Naive thymus-derived CD4-positive, alpha-beta T cell (primary cell): ENCODE data around the gene HLA-DQB1. TPM values are rescaled to one million over a fixed set of nuclear protein-coding genes. Genes with fewer than 3 reads are reported as not detected.

ENCODE experiments used
- ATAC-seq: fragments of 150-1000 bp; cut with Tn5 transposase; 2 replicates; pipeline ENCODE4 v1.10.0; 2021; ENCODE audit warnings: mild to moderate bottlenecking, moderate library complexity
- CTCF ChIA-PET: fragments of 350-600 bp; sonication (Branson Sonifier 250); formaldehyde crosslinking; loops from one replicate; lab custom pipeline; 2021; ENCODE audit warnings: antibody characterized with exemption; lab: Charles Lee
- POLR2A ChIA-PET: fragments of 350-600 bp; sonication (Branson Sonifier 250); formaldehyde crosslinking; loops from one replicate; lab custom pipeline; 2021; ENCODE audit warnings: antibody characterized with exemption, inconsistent platforms; lab: Charles Lee
- DNase-seq, 9 donors: peaks; one replicate each; pipeline versions ENCODE4 v3.0.0 to v3.0.0-alpha.2; 2020 to 2022; ENCODE audit warnings: mixed read lengths in 1 of 9
- H3K27ac ChIP-seq: one replicate; pipeline ENCODE4 v1.7.0; 2013; ENCODE audit warnings: mild to moderate bottlenecking, low read depth, low read length, moderate library complexity
- H3K27me3 ChIP-seq, 2 donors: one replicate each; pipeline ENCODE4 v1.7.0; 2013; ENCODE audit warnings: low read length in 2 of 2, mild to moderate bottlenecking in 2 of 2, moderate library complexity in 2 of 2; ENCODE audit not compliant: control insufficient read depth in 2 of 2, insufficient read depth in 2 of 2
- H3K36me3 ChIP-seq, 3 experiments: 1 replicate in 2 of 3; 2 replicates in 1 of 3; pipeline ENCODE4 v1.7.0; 2013; ENCODE audit warnings: low read length in 3 of 3, mild to moderate bottlenecking in 3 of 3, moderate library complexity in 1 of 3; ENCODE audit not compliant: insufficient read depth in 3 of 3, control insufficient read depth in 2 of 3
- H3K4me1 ChIP-seq, 2 donors: one replicate each; pipeline ENCODE4 v1.7.0; 2013; ENCODE audit warnings: low read length in 2 of 2, mild to moderate bottlenecking in 2 of 2, moderate library complexity in 1 of 2; ENCODE audit not compliant: control insufficient read depth in 2 of 2, insufficient read depth in 2 of 2
- H3K4me3 ChIP-seq: 2 replicates; pipeline ENCODE4 v1.7.0; 2013; ENCODE audit warnings: mild to moderate bottlenecking, low read length
- H3K9me3 ChIP-seq, 3 experiments: 1 replicate in 2 of 3; 2 replicates in 1 of 3; pipeline ENCODE4 v1.7.0; 2013; ENCODE audit warnings: low read length in 3 of 3; ENCODE audit not compliant: control insufficient read depth in 2 of 3
- H3K27ac Mint-ChIP-seq, 9 donors: one replicate each; pipeline ENCODE4 v1.8.0; 2020 to 2022; ENCODE audit warnings: mixed read lengths in 9 of 9, mild to moderate bottlenecking in 8 of 9, moderate library complexity in 5 of 9, inconsistent platforms in 2 of 9
- H3K27me3 Mint-ChIP-seq, 5 donors: one replicate each; pipeline ENCODE4 v1.8.0; 2021 to 2022; ENCODE audit warnings: mixed read lengths in 5 of 5, mild to moderate bottlenecking in 1 of 5
- H3K36me3 Mint-ChIP-seq, 5 donors: one replicate each; pipeline ENCODE4 v1.8.0; 2020 to 2022; ENCODE audit warnings: mixed read lengths in 5 of 5, mild to moderate bottlenecking in 3 of 5, inconsistent platforms in 1 of 5
- H3K4me1 Mint-ChIP-seq, 7 donors: one replicate each; pipeline ENCODE4 v1.8.0; 2020 to 2022; ENCODE audit warnings: mixed read lengths in 7 of 7, mild to moderate bottlenecking in 3 of 7, inconsistent platforms in 1 of 7
- H3K4me3 Mint-ChIP-seq, 10 donors: one replicate each; pipeline ENCODE4 v1.8.0; 2020 to 2022; ENCODE audit warnings: mild to moderate bottlenecking in 10 of 10, mixed read lengths in 10 of 10, moderate library complexity in 6 of 10, inconsistent platforms in 2 of 10
- H3K9me3 Mint-ChIP-seq, 11 donors: one replicate each; pipeline ENCODE4 v1.8.0; 2020 to 2022; ENCODE audit warnings: mixed read lengths in 11 of 11, mild to moderate bottlenecking in 4 of 11, inconsistent platforms in 1 of 11, moderate library complexity in 1 of 11
- intact Hi-C, 2 donors: fragments of 100-400 bp; cut with micrococcal nuclease; formaldehyde crosslinking; loops; one replicate each; pipeline ENCODE4 v1.15.1; 2023
- polyA plus RNA-seq, 2 donors: library from polyadenylated mRNA; unstranded; fragments of 300-500 nt; fragmentation: Illumina TruSeq; gene quantifications; one replicate each; pipeline ENCODE4 v1.2.3, GENCODE V29; 2021
- total RNA-seq, 6 experiments: library from RNA in 5 of 6; stranded (reverse) in 5 of 6; gene quantifications; 1 replicate in 5 of 6; 2 replicates in 1 of 6; pipeline ENCODE4 v1.2.3 and lab custom pipeline; 2021 to 2026

The HLA-DQB1 gene
- total and polyA plus RNA-seq, 7 experiments from 2014 or later = 1.2 to 38.9 (median 5.7) TPM

DNA sequence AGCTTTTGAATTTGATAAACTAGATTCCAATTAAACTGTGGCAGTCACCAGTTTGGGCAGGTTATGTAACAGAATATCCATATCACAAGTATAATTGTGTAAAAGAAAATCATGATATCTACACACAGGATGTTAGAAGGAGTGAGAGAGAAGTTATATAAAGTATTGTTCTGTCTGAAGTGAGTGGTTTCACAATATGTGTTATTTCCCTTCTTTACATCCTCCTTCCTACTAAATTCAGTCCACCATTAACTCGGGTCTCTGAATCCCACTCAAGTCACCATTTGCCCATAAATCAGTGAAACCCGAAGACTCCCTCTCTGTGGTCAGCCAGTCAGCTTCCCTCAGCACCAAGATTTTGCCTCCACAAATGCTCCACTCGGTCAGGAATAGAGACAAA is 796 bp downstream of the HLA-DQB1 start:
- H3K4me1 Mint-ChIP-seq = peaks cover 21 to 51% (median 40%) of the 10 kb centered on the region in 7 donors

DNA sequence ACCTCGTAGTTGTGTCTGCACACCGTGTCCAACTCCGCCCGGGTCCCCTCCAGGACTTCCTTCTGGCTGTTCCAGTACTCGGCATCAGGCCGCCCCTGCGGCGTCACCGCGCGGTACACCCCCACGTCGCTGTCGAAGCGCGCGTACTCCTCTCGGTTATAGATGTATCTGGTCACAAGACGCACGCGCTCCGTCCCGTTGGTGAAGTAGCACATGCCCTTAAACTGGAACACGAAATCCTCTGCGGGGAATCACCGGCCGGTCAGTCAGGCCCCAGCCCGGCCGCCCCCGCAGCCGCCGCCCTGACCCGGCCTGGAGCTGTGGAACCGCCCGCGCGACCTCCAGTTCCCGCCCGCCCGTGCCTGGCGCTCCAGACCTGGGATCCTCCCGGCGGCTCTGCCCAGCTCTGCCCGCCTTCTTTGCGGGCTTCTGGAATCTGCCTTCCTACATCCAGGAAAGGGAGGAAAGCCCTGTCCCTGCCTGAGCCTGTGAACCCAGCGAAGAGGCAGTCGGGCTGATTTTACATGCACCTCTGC is 1.6 kb downstream of the HLA-DQB1 start:
- intact Hi-C loops = loop anchor here (1.0 to 5.0 kb wide), 2 partner anchors 42 to 58 kb away; no protein-coding TSS in a partner anchor
- peak overlapping the region; percentile 69 to 88 (median 75) for H3K4me3 Mint-ChIP-seq

More for the DNA sequence above, 796 bp downstream of the HLA-DQB1 start:
- no peaks in the 10 kb centered on the region for H3K9me3 ChIP-seq
- no peaks in the 10 kb centered on the region for H3K27me3 ChIP-seq
- H3K27ac ChIP-seq = no peak overlapping the region
- Mint-ChIP-seq H3K27ac (peak overlapping the region in 6 of 9 donors; percentile 2 to 86 (median 40)), H3K36me3 (peaks cover 0 to 16% (median 0%) of the 10 kb centered on the region in 5 donors), H3K4me3 (peak overlapping the region in 9 of 10 donors; percentile 69 to 88 (median 76)), H3K9me3 (peaks cover 0 to 1% (median 0%) of the 10 kb centered on the region in 11 donors), H3K27me3 (peaks cover 12 to 65% (median 24%) of the 10 kb centered on the region in 5 donors)
- POLR2A ChIA-PET = no interaction called here
- CTCF ChIA-PET = interaction anchor here (0.6 kb wide), 1 partner anchor 19 kb away, joined by 3 read pairs; no protein-coding TSS in a partner anchor
- intact Hi-C loops = loop anchor here (1.0 to 5.0 kb wide), 2 partner anchors 42 to 58 kb away; no protein-coding TSS in a partner anchor
- no peaks in the 10 kb centered on the region for H3K36me3 ChIP-seq
- H3K4me1 ChIP-seq = peaks cover 11% of the 10 kb centered on the region in 2 donors
- ATAC-seq = no peak
- H3K4me3 ChIP-seq = peak overlapping the region; percentile 63
- DNase-seq = peak in 1 of 9 donors; percentile 12

DNA sequence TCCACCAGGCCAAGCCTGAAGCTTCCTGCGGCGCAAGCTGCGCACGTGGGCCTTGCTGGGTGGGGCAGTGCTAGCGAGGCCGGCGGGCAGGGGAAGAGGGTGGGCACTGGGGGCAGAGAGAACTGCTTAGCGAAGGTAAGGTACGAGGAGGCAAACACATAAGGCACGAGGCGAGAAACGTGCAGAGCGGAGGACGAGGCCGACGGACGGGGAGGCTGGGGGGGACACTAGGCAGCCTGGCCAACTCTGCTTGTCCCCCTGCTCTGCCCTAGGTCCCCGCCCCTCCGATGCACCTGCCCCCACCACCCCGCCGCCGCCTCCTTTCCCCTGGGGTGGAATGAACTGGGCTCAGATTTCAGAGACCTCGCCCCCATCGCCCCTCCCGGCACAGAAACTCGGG is 2.1 kb downstream of the HLA-DQB1 start:
- Mint-ChIP-seq H3K4me3 (peak overlapping the region in 7 of 10 donors; percentile 39 to 88 (median 74)), H3K36me3 (peaks cover 0 to 18% (median 0%) of the 10 kb centered on the region in 5 donors), H3K4me1 (peaks cover 22 to 61% (median 40%) of the 10 kb centered on the region in 7 donors), H3K9me3 (peaks cover 0 to 1% (median 0%) of the 10 kb centered on the region in 11 donors), H3K27me3 (peaks cover 12 to 54% (median 29%) of the 10 kb centered on the region in 5 donors), H3K27ac (peak overlapping the region in 1 of 9 donors; percentile 28)
- Histone ChIP-seq H3K27me3 (no peaks in the 10 kb centered on the region), H3K27ac (no peak overlapping the region), H3K9me3 (no peaks in the 10 kb centered on the region), H3K36me3 (no peaks in the 10 kb centered on the region), H3K4me1 (peaks cover 11% of the 10 kb centered on the region in 2 donors), H3K4me3 (no peak overlapping the region)
- CTCF ChIA-PET = no interaction called here
- intact Hi-C loops = no loop called here
- no peak for DNase-seq
- ATAC-seq = no peak
- POLR2A ChIA-PET = interaction anchor here (0.6 kb wide), 1 partner anchor 1067 kb away, joined by 5 read pairs; no protein-coding TSS in a partner anchor

More for the DNA sequence above, 1.6 kb downstream of the HLA-DQB1 start:
- CTCF ChIA-PET = no interaction called here
- H3K4me1 ChIP-seq = peaks cover 11% of the 10 kb centered on the region in 2 donors
- no peaks in the 10 kb centered on the region for H3K36me3 ChIP-seq
- Mint-ChIP-seq H3K9me3 (peaks cover 0 to 1% (median 0%) of the 10 kb centered on the region in 11 donors), H3K4me1 (peaks cover 22 to 56% (median 40%) of the 10 kb centered on the region in 7 donors), H3K36me3 (peaks cover 0 to 18% (median 0%) of the 10 kb centered on the region in 5 donors), H3K27ac (peak overlapping the region in 2 of 9 donors; percentile 71 to 76), H3K27me3 (peaks cover 12 to 58% (median 26%) of the 10 kb centered on the region in 5 donors)
- ATAC-seq (peak; percentile 55), DNase-seq (peak in 4 of 9 donors; percentile 9 to 46 (median 30))
- no peaks in the 10 kb centered on the region for H3K27me3 ChIP-seq
- H3K9me3 ChIP-seq = no peaks in the 10 kb centered on the region
- POLR2A ChIA-PET = no interaction called here
- no peak overlapping the region for H3K27ac ChIP-seq
- H3K4me3 ChIP-seq = peak overlapping the region; percentile 63

DNA sequence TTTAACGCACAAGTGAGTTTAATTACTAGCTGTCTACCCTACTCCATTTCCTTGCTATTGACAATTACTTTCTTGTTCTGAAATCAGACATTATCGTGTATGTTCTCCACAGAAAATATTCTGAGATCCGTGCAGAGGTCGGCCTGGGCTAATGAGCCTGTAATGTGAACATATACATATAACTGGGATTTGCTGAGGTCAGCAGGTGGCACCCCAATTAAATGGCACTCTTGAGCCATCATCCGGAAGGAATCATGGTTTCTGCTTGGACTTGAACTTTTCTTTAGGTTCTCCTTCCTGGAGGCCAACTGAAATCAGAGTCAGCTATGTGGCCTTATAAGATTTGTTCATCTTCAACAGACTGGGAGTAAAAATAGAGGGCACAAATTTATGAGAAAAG is 3.6 kb downstream of the HLA-DQB1 start:
- no peak for ATAC-seq
- POLR2A ChIA-PET = no interaction called here
- Mint-ChIP-seq H3K9me3 (peaks cover 0 to 1% (median 0%) of the 10 kb centered on the region in 11 donors), H3K27ac (no peak overlapping the region), H3K36me3 (peaks cover 0 to 23% (median 0%) of the 10 kb centered on the region in 5 donors), H3K27me3 (peaks cover 12 to 51% (median 29%) of the 10 kb centered on the region in 5 donors), H3K4me1 (peaks cover 17 to 61% (median 29%) of the 10 kb centered on the region in 7 donors), H3K4me3 (no peak overlapping the region)
- Histone ChIP-seq H3K4me1 (peaks cover 6 to 7% of the 10 kb centered on the region in 2 donors), H3K9me3 (no peaks in the 10 kb centered on the region), H3K4me3 (no peak overlapping the region), H3K27ac (no peak overlapping the region), H3K36me3 (no peaks in the 10 kb centered on the region), H3K27me3 (no peaks in the 10 kb centered on the region)
- CTCF ChIA-PET = no interaction called here
- DNase-seq = no peak
- intact Hi-C loops = no loop called here

DNA sequence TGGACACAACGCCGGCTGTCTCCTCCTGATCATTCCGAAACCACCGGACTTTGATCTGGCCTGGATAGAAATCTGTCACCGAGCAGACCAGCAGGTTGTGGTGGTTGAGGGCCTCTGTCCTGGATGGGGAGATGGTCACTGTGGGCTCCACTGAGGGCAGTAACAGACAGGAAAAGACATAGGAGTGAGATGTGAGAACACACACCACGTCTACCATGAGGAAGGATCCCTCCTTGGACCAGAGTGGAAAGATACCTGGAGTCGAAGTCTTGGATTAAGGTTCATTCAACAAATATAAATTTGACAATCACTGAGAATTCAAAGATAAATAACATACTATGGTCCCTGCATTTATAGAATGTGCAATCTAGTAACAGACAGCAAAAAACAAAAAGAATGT is 4.4 kb downstream of the HLA-DQB1 start:
- H3K27me3 ChIP-seq = no peaks in the 10 kb centered on the region
- H3K4me1 ChIP-seq = peaks cover 6 to 7% of the 10 kb centered on the region in 2 donors
- Mint-ChIP-seq H3K4me3 (no peak overlapping the region), H3K27ac (no peak overlapping the region), H3K27me3 (peaks cover 12 to 45% (median 29%) of the 10 kb centered on the region in 5 donors), H3K9me3 (peaks cover 0 to 1% (median 0%) of the 10 kb centered on the region in 11 donors), H3K36me3 (peaks cover 0 to 23% (median 0%) of the 10 kb centered on the region in 5 donors), H3K4me1 (peaks cover 17 to 55% (median 28%) of the 10 kb centered on the region in 7 donors)
- DNase-seq (no peak), ATAC-seq (no peak)
- intact Hi-C loops = no loop called here
- no peaks in the 10 kb centered on the region for H3K36me3 ChIP-seq
- ChIA-PET POLR2A (no interaction called here), CTCF (no interaction called here)
- H3K4me3 ChIP-seq = no peak overlapping the region
- no peaks in the 10 kb centered on the region for H3K9me3 ChIP-seq
- no peak overlapping the region for H3K27ac ChIP-seq

DNA sequence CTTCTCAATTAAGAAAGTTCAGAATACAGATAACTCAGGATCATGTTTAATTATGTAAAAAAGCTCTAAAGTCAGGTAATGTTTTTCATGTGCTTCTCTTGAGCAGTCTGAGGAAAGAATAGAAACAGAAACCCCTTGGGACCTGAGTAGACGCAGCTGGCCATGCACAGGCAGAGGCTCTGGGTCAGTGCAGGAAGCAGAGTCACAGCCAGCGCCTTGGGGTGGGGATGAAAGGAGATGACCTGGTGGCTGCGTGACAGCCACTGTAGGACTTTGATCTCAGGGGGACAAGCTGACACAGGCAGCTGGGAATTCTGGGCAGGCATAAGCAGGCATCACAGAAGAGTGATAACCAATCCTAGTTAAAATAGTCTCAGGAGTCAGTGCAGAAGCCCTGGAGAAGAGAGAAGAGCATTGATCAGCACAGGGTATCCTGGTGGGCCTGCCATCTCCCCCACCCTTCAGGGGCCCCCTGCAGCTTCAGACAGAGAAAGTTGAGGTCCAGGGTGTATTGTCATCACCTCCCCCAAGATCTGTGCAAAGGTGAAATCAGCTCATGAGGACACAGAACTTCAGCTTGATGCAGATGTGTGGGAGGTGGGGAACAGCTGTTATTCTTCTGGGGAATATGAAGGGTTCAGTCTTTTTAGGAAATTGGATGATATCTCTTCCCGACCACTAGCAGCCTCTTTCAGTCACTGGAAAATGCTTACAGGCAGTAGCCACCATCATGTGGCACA is 6.4 kb downstream of the HLA-DQB1 start:
- Histone ChIP-seq H3K9me3 (no peaks in the 10 kb centered on the region), H3K4me3 (no peak overlapping the region), H3K27ac (no peak overlapping the region), H3K27me3 (no peaks in the 10 kb centered on the region), H3K36me3 (no peaks in the 10 kb centered on the region), H3K4me1 (peaks cover 0 to 7% of the 10 kb centered on the region in 2 donors)
- POLR2A ChIA-PET = no interaction called here
- Mint-ChIP-seq H3K4me3 (peak overlapping the region in 1 of 10 donors; percentile 57), H3K4me1 (peaks cover 0 to 38% (median 9%) of the 10 kb centered on the region in 7 donors), H3K9me3 (peaks cover 0 to 13% (median 3%) of the 10 kb centered on the region in 11 donors), H3K27ac (peak overlapping the region in 1 of 9 donors; percentile 74), H3K36me3 (peaks cover 0 to 24% (median 0%) of the 10 kb centered on the region in 5 donors), H3K27me3 (peaks cover 0 to 27% (median 12%) of the 10 kb centered on the region in 5 donors)
- CTCF ChIA-PET = no interaction called here
- no peak for DNase-seq
- no peak for ATAC-seq
- intact Hi-C loops = no loop called here
